GM12892 (cell line): Measurements from ENCODE around the gene DYNLT1.

Experiments used
- DNase-seq: peaks from one replicate; pipeline ENCODE4 v3.0.0; 2011; ENCODE audit not compliant: insufficient read length
- FAIRE-seq: peaks from 2 replicates; lab custom pipeline; 2011; peaks lifted over from hg19 to GRCh38; lab: Jason Lieb, UNC
- POLR2A ChIP-seq: IDR thresholded peaks from 2 replicates; pipeline ENCODE4 v1.6.1; 2011; ENCODE audit warnings: low read depth, low read length, control low read depth
- POLR2AphosphoS5 ChIP-seq: IDR thresholded peaks from 2 replicates; pipeline ENCODE4 v1.6.1; 2011; ENCODE audit warnings: low read depth, low read length, control low read depth
- TAF1 ChIP-seq: IDR thresholded peaks from 2 replicates; pipeline ENCODE4 v1.6.1; 2011; ENCODE audit warnings: low read depth, mild to moderate bottlenecking, control low read depth, low read length, borderline replicate concordance

DYNLT1 gene

DNA sequence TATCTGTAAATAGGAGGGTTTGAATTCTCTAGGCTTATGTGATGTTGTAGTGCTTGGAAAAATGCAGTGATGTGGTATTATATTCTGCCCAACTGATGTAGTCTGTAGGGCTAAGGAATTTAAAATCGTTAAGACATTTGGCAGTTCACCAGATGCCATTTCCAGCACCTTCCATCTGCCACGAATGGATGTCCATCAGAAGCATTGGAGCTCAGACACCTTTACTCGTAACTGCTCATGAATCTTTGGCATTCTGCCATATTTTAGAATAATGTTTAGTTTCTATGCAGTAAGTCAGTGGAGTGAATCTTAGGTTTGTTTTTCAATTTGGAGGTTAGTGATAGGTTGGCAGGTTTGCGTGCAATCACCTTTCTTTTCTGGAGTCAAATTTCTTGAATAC is 3.0 kb upstream of the DYNLT1 start:
- TF ChIP-seq POLR2A (no peak), TAF1 (no peak), POLR2AphosphoS5 (no peak)
- DNase-seq: no peak
- FAIRE-seq: no peak

DNA sequence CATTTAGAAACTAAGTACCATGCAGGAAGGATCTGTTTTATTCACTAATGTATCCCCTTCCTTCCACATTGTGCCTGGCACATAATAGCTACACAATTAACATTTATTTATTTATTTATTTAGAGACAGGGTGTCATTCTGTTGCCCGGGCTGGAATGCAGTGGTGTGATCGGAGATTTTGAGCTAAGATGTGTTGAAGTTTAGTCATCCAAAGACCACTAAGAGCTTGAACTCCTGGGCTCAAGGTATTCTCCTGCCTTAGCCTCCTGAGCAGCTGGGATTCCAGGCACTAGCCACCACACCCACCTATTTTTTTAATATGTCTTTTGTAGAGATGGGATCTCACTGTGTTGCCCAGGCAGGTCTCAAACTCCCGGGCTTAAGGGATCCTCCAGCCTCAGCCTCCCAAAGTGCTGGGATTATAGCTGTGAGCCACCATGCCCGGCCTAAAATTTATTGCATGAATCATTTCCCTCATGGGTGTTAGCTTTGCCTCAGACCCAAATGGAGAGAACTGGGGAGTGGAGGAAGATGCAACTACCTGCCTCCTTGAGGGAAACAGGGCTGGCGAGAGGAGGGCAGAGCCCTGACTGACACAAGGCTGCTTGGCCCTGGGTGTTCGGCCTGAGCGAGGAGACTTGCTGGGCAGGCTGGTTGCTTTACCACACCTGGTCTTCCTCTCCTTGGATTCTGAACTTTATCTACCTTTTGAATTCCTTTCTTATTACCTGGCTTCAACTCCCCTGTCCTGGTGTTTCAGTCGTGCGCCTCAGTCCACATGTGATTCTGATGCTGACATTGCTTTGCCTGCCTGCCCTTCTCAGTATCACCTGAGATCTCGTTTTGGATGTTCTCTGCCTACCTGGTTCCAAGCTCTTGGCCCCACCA is 1.7 kb upstream of the DYNLT1 start:
- TF ChIP-seq POLR2A (no peak), POLR2AphosphoS5 (no peak), TAF1 (no peak)
- DNase-seq (no peak), FAIRE-seq (no peak)

DNA sequence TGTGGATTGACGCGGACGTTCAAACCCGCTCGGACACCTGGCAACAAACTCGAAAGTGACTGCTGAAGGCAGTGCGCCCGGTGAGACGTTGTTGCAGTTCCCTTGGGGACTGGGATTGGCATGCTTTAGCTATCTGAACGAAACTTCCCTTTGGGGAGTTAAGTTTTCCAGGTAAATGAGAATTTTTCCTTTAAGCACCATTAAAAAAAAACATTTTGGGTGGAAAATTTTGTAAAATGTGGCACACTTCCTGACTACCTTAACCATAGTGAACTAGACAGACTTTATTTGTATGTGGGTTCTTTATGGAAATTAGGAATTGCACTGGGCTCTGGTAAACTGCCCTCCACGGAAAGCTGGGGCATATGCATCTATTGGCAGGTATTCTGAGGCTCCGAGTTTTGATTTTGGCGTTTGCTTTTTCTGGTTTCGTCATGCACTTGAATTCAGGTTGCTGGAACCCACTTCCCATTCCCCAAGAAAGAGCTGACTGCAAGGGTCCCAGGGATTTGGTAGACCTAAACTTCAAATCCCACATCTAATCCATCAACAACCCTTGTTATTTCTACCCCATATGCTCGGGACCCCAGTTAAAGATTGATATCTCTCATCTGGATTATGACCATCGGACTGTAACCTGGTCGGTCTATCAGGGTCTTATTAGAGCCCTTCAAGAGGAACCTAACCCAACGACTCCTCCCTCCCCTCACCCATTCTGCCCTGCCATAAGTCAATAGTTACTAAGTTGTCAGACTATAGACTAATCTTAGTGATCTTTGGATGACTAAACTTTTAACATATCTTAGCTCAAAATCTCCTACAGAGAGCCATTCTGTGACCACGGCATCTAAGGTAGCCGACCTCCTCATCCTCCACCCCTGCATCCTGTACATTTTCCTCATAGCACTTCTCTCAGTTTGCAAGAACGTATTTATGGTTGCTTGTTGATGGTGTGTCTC is 800 bp upstream of the DYNLT1 start:
- FAIRE-seq: no peak
- DNase-seq: no peak
- no peak for TF ChIP-seq TAF1
- TF ChIP-seq POLR2A: no peak
- no peak for TF ChIP-seq POLR2AphosphoS5

DNA sequence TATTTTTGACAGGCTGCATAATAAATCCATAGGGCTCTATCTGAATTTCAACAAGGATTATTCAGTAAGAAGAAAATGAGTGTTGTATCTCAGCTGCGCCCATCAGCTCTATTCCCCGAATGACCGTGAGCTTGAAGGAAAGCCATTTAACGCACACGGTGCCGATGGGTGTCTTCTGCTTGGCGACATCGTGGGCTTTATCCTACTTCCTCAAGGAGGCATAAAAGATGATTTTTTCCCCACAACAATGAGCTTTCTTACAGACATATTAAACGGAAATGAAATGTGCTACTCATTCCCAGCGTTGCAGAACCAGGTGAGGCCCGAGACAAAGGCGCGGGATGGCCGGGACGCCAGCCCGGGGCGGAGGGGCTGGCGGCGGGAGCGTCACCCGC is 710 bp downstream of the DYNLT1 start:
- TF ChIP-seq TAF1: no peak
- no peak for TF ChIP-seq POLR2AphosphoS5
- no peak for TF ChIP-seq POLR2A
- DNase-seq: no peak
- no peak for FAIRE-seq

DNA sequence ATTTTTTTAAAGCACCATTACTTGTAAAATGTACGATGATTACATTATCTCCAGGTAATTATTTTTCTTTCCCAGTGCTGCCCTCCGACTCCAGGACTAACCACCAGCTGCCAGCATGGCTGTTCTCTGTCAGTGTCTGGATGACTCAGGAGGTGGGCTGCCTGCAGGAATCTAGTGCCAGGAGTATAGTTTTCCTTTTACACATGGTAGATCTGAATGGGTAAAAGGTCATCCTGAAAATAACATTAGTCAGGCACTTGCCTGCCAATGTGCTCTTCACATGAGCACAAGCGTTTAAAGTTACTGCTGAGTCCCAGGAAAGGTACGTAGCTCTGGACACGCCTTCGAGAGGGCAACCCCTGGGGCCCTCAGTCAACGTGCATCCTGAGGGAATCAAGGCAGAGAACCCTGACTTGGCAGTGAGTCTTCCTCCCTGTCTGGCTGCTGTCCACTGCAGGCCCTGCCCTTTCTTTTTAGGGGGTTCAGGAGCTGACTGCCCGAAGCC is 2.4 kb downstream of the DYNLT1 start:
- FAIRE-seq (no peak), DNase-seq (no peak)
- TF ChIP-seq POLR2AphosphoS5 (no peak; the same call in 1 of the 2 replicates), POLR2A (no peak), TAF1 (no peak)

DNA sequence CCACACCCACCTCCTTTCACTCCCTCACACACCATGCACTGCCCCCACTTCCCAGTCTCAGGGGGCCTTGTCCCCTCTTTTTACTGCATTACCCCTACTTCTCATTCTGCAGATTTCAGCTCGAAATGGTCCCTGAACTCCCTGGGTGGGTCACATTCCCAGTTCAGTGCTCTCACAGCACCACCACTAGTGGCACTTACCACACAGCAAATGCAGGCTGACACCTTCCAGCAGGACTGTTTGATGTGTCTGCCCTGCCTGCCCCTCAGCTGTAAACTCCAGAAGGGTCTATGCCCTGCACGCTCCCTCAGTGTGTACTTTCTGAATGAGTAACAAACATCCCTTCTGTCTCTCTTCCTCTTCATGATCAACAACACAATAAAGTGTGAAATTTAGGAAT is 4.0 kb downstream of the DYNLT1 start:
- no peak for FAIRE-seq
- no peak for DNase-seq
- TF ChIP-seq POLR2AphosphoS5 (0 out of 2 replicates have a peak, but pooled peaks have one; percentile 25), TAF1 (no peak), POLR2A (peak; percentile 40; the same call in 1 of the 2 replicates)

DNA sequence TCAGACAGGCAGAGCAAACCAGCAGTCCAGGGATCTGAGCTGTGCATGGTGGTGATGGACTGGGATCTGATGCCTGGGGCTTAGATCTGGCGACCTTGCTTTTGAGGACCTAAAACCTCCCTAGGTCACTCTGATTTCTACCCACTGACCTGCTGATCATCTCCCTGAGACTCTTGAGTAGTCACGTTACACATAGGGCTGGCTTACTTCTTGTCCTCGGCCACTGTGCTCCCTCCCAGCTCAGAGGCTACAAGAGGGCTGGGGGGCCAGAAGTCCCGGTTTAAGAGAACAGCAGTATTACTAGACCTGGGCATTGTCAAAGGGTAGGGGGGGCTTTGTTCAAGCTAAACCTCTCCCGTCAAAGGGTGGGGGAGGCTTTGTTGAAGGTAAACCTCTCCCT is 5.5 kb downstream of the DYNLT1 start:
- TF ChIP-seq POLR2AphosphoS5: no peak
- no peak for TF ChIP-seq POLR2A
- no peak for TF ChIP-seq TAF1
- FAIRE-seq (no peak), DNase-seq (no peak)

DNA sequence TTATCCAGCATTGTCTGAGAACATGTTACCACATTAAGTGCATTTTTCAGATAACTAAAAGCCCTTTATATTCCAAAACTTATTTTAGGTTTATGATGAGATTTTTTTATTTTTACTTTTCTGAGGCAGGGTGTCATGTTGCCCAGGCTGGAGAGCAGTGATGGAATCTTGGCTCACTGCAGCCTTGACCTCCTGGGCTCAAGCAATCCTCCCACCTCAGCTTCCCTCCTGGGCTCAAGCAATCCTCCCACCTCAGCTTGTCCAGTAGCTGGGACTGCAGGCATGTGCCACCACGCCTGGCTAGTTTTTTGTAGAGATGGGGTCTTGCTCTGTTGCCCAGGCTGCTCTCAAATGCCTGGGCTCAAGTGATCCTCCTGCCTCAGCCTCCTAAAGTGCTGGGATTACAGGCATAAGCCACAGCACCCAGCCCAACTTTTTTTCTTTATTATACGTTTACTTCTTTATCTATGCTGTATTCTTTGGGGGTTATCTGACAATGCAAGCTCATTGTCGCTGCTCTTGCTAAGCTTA is 6.2 kb downstream of the DYNLT1 start:
- FAIRE-seq (no peak), DNase-seq (no peak)
- TF ChIP-seq POLR2A (no peak), TAF1 (no peak), POLR2AphosphoS5 (no peak)

DNA sequence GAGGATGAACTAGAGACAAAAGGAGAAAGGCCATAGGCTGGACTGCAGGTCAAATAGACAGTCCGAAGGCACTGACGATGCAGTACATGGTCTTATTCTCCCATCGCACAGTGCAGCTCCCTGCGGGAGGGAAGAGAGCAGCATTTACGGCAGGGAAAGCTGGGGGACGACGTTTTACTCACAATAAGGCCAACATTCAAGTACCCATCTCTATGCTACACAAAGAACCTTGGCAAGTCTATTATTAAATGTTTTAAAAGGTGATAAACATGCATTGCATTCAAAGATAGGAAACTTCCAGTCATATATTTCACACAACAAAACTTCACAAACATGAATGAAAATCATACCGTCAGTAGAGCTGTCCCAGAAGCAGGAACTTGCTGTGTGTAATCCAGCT is 7.8 kb downstream of the DYNLT1 start:
- FAIRE-seq: no peak
- TF ChIP-seq TAF1 (no peak), POLR2A (no peak), POLR2AphosphoS5 (no peak)
- no peak for DNase-seq

DNA sequence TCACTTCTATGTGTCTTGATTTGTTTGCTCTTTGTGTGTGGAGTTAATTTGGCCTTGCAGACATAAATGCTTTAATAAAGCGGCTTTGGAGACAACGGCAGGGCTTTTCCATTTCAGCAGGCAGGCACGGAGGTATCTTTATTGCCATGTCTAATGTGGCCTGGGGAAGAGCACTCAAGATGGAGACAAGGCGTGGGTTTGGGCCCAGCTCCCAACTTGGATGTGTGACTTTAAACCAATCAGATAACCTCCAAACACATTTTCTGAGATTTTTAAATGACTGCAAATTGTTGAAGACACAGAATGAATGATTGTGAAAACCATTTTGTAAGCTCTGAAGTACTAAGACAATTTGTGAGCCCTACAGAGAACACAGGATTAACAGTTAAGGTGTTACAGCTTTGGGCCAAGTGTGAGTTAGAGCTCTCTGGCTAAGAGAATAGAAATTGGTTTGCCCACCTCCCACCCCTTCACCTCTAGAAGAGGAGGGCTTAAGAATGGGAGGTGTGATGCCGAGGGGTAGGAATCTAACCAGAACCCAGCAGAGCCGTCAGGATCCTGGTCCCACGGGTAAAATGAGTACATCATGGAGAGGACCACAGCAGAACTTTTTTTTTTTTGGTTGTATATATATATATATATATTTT is 9.0 kb downstream of the DYNLT1 start:
- DNase-seq: no peak
- no peak for FAIRE-seq
- TF ChIP-seq POLR2AphosphoS5: no peak
- no peak for TF ChIP-seq POLR2A
- TF ChIP-seq TAF1: no peak

DNA sequence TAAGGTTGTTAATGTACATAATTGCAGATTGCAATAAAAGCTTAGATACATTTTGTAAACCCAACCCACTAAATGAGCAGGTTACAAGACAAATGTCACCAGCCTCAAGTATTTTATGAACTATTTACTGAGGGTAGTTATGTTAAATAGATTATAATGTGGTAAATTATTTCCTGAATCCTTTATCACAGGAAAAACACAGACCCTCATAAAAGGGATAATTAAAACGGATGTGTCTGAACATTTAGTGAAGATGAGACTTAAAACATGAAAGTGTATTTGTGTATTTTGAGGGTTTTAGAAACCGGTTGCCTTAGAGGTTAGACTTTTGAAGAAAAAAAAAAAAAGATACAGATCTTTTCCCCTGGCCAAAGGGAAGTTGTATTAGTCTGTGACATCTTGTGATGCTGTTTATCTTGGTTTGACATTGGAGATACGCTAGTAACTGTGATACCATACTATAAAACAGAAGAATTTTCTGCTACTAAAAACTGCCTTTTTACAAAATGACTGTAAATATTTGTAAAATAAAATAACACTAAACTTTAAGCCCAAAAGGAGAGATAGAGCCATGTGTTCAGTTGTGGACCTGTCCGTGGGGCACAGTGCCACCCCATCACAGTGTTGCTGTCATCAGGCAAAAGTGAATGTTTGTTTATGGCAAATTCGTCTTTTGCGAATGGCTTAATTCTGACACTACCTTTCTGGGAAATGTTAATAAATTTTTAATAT is 9.7 kb downstream of the DYNLT1 start:
- DNase-seq (no peak), FAIRE-seq (no peak)
- no peak for TF ChIP-seq POLR2AphosphoS5
- no peak for TF ChIP-seq TAF1
- TF ChIP-seq POLR2A: no peak
